GM23338 (cell line): ENCODE data around the gene PTCH2. TPM values are rescaled to one million over a fixed set of nuclear protein-coding genes. Genes with fewer than 3 reads are reported as not detected.

Experiments used
- ATAC-seq: fragments of 200-7000 bp; cut with Tn5 transposase; 3 replicates; pipeline ENCODE4 v1.9.1; 2020
- DNase-seq: peaks from one replicate; pipeline ENCODE4 v3.0.0-alpha.2; 2015; ENCODE audit warnings: low spot score
- H2AFZ ChIP-seq: fragments of 200-600 bp; sonication (generic); 2 replicates; pipeline ENCODE4 v1.8.0; 2016; ENCODE audit warnings: antibody characterized with exemption, mild to moderate bottlenecking, moderate library complexity
- H3F3A ChIP-seq: fragments of 200-600 bp; sonication (generic); replicated peaks from 2 replicates; pipeline ENCODE4 v1.8.0; 2017; ENCODE audit warnings: antibody characterized with exemption, mixed run types, low read depth
- H3K27ac ChIP-seq: fragments of 200-600 bp; sonication (generic); 2 replicates; pipeline ENCODE4 v1.6.1; 2016; ENCODE audit warnings: low read depth
- H3K27me3 ChIP-seq: fragments of 200-600 bp; sonication (generic); 2 replicates; pipeline ENCODE4 v1.8.0; 2016; ENCODE audit warnings: mild to moderate bottlenecking, mixed run types, moderate library complexity; ENCODE audit not compliant: insufficient read depth
- H3K36me3 ChIP-seq: fragments of 200-600 bp; sonication (generic); 2 replicates; pipeline ENCODE4 v1.8.0; 2016; ENCODE audit warnings: mild to moderate bottlenecking; ENCODE audit not compliant: insufficient read depth
- H3K4me1 ChIP-seq: fragments of 200-600 bp; sonication (generic); 2 replicates; pipeline ENCODE4 v1.8.0; 2016; ENCODE audit warnings: mild to moderate bottlenecking, moderate library complexity; ENCODE audit not compliant: insufficient read depth
- H3K4me2 ChIP-seq: fragments of 200-600 bp; sonication (generic); 2 replicates; pipeline ENCODE4 v1.7.1; 2017; ENCODE audit warnings: mixed run types
- H3K4me3 ChIP-seq: fragments of 200-600 bp; sonication (generic); 2 replicates; pipeline ENCODE4 v1.6.1; 2016; ENCODE audit warnings: mixed run types
- H3K79me2 ChIP-seq: fragments of 200-600 bp; sonication (generic); replicated peaks from 2 replicates; pipeline ENCODE4 v1.8.0; 2017; ENCODE audit warnings: mild to moderate bottlenecking; ENCODE audit not compliant: insufficient read depth
- H3K9me2 ChIP-seq: fragments of 200-600 bp; sonication (generic); 2 replicates; pipeline ENCODE4 v1.8.0; 2017; ENCODE audit not compliant: insufficient read depth
- H4K20me1 ChIP-seq: fragments of 200-600 bp; sonication (generic); replicated peaks from 2 replicates; pipeline ENCODE4 v1.8.0; 2017; ENCODE audit warnings: mild to moderate bottlenecking; ENCODE audit not compliant: insufficient read depth
- H3K27ac Mint-ChIP-seq: 2 replicates; pipeline ENCODE4 v1.8.0; 2020; ENCODE audit warnings: inconsistent platforms, mild to moderate bottlenecking, moderate library complexity, mixed read lengths
- H3K27me3 Mint-ChIP-seq: 3 replicates; pipeline ENCODE4 v1.8.0; 2022; ENCODE audit warnings: low read depth, mild to moderate bottlenecking, moderate library complexity, mixed read lengths, inconsistent platforms; ENCODE audit not compliant: insufficient read depth, poor library complexity
- H3K36me3 Mint-ChIP-seq: 3 replicates; pipeline ENCODE4 v1.8.0; 2021; ENCODE audit warnings: low read depth, mild to moderate bottlenecking, inconsistent platforms, moderate library complexity, mixed read lengths
- H3K4me1 Mint-ChIP-seq: 3 replicates; pipeline ENCODE4 v1.8.0; 2020; ENCODE audit warnings: mild to moderate bottlenecking, inconsistent platforms, mixed read lengths
- H3K4me3 Mint-ChIP-seq: 3 replicates; pipeline ENCODE4 v1.8.0; 2021; ENCODE audit warnings: moderate library complexity, mild to moderate bottlenecking, inconsistent platforms, mixed read lengths
- H3K9me3 Mint-ChIP-seq: 3 replicates; pipeline ENCODE4 v1.8.0; 2020; ENCODE audit warnings: moderate library complexity, mild to moderate bottlenecking, inconsistent platforms, mixed read lengths
- EZH2 ChIP-seq: fragments of 200-600 bp; sonication (generic); IDR thresholded peaks from one replicate; pipeline ENCODE4 v1.8.0; 2017; ENCODE audit warnings: antibody characterized with exemption, mild to moderate bottlenecking, low read depth; ENCODE audit not compliant: unreplicated experiment
- JUNB ChIP-seq: IDR thresholded peaks from one replicate; pipeline ENCODE4 v1.6.1; 2016; ENCODE audit warnings: antibody characterized with exemption; ENCODE audit not compliant: unreplicated experiment
- NANOG ChIP-seq: IDR thresholded peaks from 2 replicates; pipeline ENCODE4 v1.6.1; 2016; ENCODE audit warnings: antibody characterized with exemption, borderline replicate concordance
- POLR2AphosphoS5 ChIP-seq: IDR thresholded peaks from 2 replicates; pipeline ENCODE4 v1.6.1; 2016; ENCODE audit warnings: antibody characterized with exemption, low read depth
- ZNF331 ChIP-seq: fragments of 250-450 bp; sonication (Bioruptor Pico); IDR thresholded peaks from 2 replicates; pipeline ENCODE4 v1.5.0; 2020; ENCODE audit warnings: low read depth, mild to moderate bottlenecking, moderate library complexity
- polyA plus RNA-seq: library from polyadenylated mRNA; unstranded; fragments of >200 nt; fragmentation: Nextera tagmentation; extraction: Ambion mirVana; gene quantifications from 2 replicates; pipeline ENCODE4 v1.2.1, GENCODE V29; 2016
- total RNA-seq: library from RNA; depleted of rRNA; stranded (reverse); fragments of >200 nt; shearing (Covaris generic); gene quantifications from 2 replicates; pipeline ENCODE4 v1.2.3, GENCODE V29; 2014
- TF ChIP-seq, protein P1 (sequence below): fragments of 250-450 bp; sonication (Bioruptor Pico); IDR thresholded peaks from 2 replicates; pipeline ENCODE4 v1.5.0; 2020; ENCODE audit warnings: mild to moderate bottlenecking, moderate library complexity
- TF ChIP-seq, protein P2 (sequence below): IDR thresholded peaks from 2 replicates; pipeline ENCODE4 v1.6.1; 2016; ENCODE audit warnings: antibody characterized with exemption

The PTCH2 gene
- total and polyA plus RNA-seq, 2 experiments from 2014 or later, result 0.63 to 0.74 TPM

DNA sequence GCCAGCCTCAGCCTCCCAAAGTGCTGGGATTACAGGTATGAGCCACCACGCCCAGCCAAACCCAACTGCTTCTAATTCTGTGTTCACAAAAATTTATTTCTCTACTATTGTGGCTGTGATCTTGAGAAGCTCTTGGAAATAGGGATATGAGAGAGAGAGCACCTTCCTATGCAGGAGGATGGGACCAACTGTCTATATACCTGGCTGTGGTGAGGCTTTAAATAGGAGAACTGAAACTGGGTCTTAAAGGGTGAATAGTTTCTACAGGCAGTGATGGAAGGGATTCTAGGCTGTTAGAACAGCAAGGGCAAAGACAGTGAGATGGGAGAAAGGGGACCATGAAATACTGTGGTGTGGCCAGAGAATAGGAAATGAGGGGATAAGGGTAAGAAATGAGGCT is 8.3 kb upstream of the PTCH2 start (continued):
- TF ChIP-seq, protein P1, sequence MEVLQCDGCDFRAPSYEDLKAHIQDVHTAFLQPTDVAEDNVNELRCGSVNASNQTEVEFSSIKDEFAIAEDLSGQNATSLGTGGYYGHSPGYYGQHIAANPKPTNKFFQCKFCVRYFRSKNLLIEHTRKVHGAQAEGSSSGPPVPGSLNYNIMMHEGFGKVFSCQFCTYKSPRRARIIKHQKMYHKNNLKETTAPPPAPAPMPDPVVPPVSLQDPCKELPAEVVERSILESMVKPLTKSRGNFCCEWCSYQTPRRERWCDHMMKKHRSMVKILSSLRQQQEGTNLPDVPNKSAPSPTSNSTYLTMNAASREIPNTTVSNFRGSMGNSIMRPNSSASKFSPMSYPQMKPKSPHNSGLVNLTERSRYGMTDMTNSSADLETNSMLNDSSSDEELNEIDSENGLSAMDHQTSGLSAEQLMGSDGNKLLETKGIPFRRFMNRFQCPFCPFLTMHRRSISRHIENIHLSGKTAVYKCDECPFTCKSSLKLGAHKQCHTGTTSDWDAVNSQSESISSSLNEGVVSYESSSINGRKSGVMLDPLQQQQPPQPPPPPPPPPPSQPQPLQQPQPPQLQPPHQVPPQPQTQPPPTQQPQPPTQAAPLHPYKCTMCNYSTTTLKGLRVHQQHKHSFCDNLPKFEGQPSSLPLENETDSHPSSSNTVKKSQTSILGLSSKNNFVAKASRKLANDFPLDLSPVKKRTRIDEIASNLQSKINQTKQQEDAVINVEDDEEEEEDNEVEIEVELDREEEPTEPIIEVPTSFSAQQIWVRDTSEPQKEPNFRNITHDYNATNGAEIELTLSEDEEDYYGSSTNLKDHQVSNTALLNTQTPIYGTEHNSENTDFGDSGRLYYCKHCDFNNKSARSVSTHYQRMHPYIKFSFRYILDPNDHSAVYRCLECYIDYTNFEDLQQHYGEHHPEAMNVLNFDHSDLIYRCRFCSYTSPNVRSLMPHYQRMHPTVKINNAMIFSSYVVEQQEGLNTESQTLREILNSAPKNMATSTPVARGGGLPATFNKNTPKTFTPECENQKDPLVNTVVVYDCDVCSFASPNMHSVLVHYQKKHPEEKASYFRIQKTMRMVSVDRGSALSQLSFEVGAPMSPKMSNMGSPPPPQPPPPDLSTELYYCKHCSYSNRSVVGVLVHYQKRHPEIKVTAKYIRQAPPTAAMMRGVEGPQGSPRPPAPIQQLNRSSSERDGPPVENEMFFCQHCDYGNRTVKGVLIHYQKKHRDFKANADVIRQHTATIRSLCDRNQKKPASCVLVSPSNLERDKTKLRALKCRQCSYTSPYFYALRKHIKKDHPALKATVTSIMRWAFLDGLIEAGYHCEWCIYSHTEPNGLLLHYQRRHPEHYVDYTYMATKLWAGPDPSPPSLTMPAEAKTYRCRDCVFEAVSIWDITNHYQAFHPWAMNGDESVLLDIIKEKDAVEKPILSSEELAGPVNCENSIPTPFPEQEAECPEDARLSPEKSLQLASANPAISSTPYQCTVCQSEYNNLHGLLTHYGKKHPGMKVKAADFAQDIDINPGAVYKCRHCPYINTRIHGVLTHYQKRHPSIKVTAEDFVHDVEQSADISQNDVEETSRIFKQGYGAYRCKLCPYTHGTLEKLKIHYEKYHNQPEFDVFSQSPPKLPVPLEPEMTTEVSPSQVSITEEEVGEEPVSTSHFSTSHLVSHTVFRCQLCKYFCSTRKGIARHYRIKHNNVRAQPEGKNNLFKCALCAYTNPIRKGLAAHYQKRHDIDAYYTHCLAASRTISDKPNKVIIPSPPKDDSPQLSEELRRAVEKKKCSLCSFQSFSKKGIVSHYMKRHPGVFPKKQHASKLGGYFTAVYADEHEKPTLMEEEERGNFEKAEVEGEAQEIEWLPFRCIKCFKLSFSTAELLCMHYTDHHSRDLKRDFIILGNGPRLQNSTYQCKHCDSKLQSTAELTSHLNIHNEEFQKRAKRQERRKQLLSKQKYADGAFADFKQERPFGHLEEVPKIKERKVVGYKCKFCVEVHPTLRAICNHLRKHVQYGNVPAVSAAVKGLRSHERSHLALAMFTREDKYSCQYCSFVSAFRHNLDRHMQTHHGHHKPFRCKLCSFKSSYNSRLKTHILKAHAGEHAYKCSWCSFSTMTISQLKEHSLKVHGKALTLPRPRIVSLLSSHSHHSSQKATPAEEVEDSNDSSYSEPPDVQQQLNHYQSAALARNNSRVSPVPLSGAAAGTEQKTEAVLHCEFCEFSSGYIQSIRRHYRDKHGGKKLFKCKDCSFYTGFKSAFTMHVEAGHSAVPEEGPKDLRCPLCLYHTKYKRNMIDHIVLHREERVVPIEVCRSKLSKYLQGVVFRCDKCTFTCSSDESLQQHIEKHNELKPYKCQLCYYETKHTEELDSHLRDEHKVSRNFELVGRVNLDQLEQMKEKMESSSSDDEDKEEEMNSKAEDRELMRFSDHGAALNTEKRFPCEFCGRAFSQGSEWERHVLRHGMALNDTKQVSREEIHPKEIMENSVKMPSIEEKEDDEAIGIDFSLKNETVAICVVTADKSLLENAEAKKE (CRISPR knock-in tag), result no peak
- TF ChIP-seq, protein P2, sequence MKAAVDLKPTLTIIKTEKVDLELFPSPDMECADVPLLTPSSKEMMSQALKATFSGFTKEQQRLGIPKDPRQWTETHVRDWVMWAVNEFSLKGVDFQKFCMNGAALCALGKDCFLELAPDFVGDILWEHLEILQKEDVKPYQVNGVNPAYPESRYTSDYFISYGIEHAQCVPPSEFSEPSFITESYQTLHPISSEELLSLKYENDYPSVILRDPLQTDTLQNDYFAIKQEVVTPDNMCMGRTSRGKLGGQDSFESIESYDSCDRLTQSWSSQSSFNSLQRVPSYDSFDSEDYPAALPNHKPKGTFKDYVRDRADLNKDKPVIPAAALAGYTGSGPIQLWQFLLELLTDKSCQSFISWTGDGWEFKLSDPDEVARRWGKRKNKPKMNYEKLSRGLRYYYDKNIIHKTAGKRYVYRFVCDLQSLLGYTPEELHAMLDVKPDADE, result no peak
- TF ChIP-seq ZNF331 (CRISPR knock-in tag) (no peak), EZH2 (no peak), POLR2AphosphoS5 (no peak)

GRCh38 chr1:44849575-44850132 is 6.6 kb upstream of the PTCH2 start:
- Histone ChIP-seq H3K4me1 (no peaks in the 10 kb centered on the region), H3K36me3 (no peaks in the 10 kb centered on the region), H3K27ac (no peak overlapping the region), H3K4me3 (no peak overlapping the region), H3K4me2 (no peak overlapping the region), H3K79me2 (no peaks in the 10 kb centered on the region), H4K20me1 (no peaks in the 10 kb centered on the region), H3K27me3 (no peaks in the 10 kb centered on the region), H3K9me2 (no peaks in the 10 kb centered on the region), H3F3A (no peaks in the 10 kb centered on the region), H2AFZ (no peak overlapping the region)
- no peaks in the 10 kb centered on the region for H3K36me3 Mint-ChIP-seq
- H3K4me3 Mint-ChIP-seq, result no peak overlapping the region
- peaks cover 3% of the 10 kb centered on the region for H3K27me3 Mint-ChIP-seq
- no peaks in the 10 kb centered on the region for H3K9me3 Mint-ChIP-seq
- ATAC-seq (no peak), DNase-seq (no peak)
- no peaks in the 10 kb centered on the region for H3K4me1 Mint-ChIP-seq
- H3K27ac Mint-ChIP-seq, result no peak overlapping the region
- TF ChIP-seq JUNB (no peak), ZNF331 (CRISPR knock-in tag) (no peak), NANOG (no peak), EZH2 (no peak)
- TF ChIP-seq, protein P1 (CRISPR knock-in tag), result no peak
- TF ChIP-seq, protein P2, result no peak
